Heart right ventricle (tissue), 16 donors: ENCODE data around the gene HPGDS. TPM values are rescaled to one million over a fixed set of nuclear protein-coding genes. Genes with fewer than 3 reads are reported as not detected.
"Not testable (repeated sequence)": the region's sequence is repeated elsewhere in the genome, so short reads cannot be mapped to it uniquely, and the experiment has no call there.

Experiments used
- ATAC-seq, 8 donors: fragments of 200-7000 bp; cut with Tn5 transposase; one replicate each; pipeline ENCODE4 v1.9.1; 2020; ENCODE audit warnings: mild to moderate bottlenecking in 8 of 8, moderate library complexity in 8 of 8, moderate number of reproducible peaks in 1 of 8
- DNase-seq, 2 donors: peaks; one replicate each; pipeline ENCODE4 v3.0.0-alpha.2; 2020
- H3K27ac ChIP-seq, 10 donors: fragments of 200-600 bp; sonication (generic) in 2 of 10; one replicate each; pipeline versions ENCODE4 v1.5.0 to v1.8.0; 2020 to 2022; ENCODE audit warnings: mild to moderate bottlenecking in 3 of 10
- H3K27me3 ChIP-seq, 7 donors: fragments of 200-600 bp; one replicate each; pipeline ENCODE4 v1.8.0; 2021 to 2022; ENCODE audit warnings: mild to moderate bottlenecking in 2 of 7
- H3K36me3 ChIP-seq, 9 donors: fragments of 200-600 bp; sonication (generic) in 1 of 9; one replicate each; pipeline versions ENCODE4 v1.5.0 to v1.8.0; 2020 to 2022; ENCODE audit warnings: mild to moderate bottlenecking in 2 of 9
- H3K4me1 ChIP-seq, 9 donors: fragments of 200-600 bp; sonication (generic) in 1 of 9; one replicate each; pipeline versions ENCODE4 v1.5.0 to v1.8.0; 2020 to 2022; ENCODE audit warnings: mild to moderate bottlenecking in 4 of 9
- H3K4me3 ChIP-seq, 10 donors: fragments of 200-600 bp; sonication (generic) in 2 of 10; one replicate each; pipeline versions ENCODE4 v1.5.0 to v1.8.0; 2020 to 2022; ENCODE audit warnings: mild to moderate bottlenecking in 7 of 10, moderate library complexity in 2 of 10
- H3K9me3 ChIP-seq, 11 donors: fragments of 200-600 bp in 10 of 11; sonication (generic) in 2 of 11; one replicate each; pipeline versions ENCODE4 v1.5.0 to v1.8.0; 2013 to 2022; ENCODE audit warnings: mild to moderate bottlenecking in 2 of 11, control low read depth in 1 of 11, moderate library complexity in 1 of 11
- WGBS, 2 donors: extraction: QIAGEN DNeasy Blood & Tissue Kit; methylation state at CpG; one replicate each; pipeline ENCODE4 v1.1.7; 2013; ENCODE audit warnings: inconsistent platforms in 1 of 2; 5-methylcytosine and 5-hydroxymethylcytosine counted together
- intact Hi-C, 10 donors: fragments of 100-400 bp; cut with DNase I; formaldehyde crosslinking; loops; one replicate each; pipeline versions ENCODE4 v1.11.1 to v1.14.2; 2022
- long read RNA-seq, 3 donors: library from polyadenylated mRNA; unstranded; transcript quantifications; one replicate each; pipeline ENCODE4 v2.0.0, GENCODE V29; 2020 to 2021
- polyA plus RNA-seq, 2 donors: library from polyadenylated mRNA; stranded (reverse); fragments of 200-250 nt; gene quantifications; one replicate each; pipeline ENCODE4 v1.2.3, GENCODE V29; 2013
- total RNA-seq, 10 donors: library from RNA; stranded (reverse); fragmentation: NEBNext Ultra II Directional in 3 of 10; extraction: Animal tissue kit (Norgen Biotek cat#: 25700) in 3 of 10; gene quantifications; one replicate each; pipeline versions ENCODE4 v1.2.1 to v1.2.4, GENCODE V29; 2021 to 2023
- TF ChIP-seq, protein P1 (sequence below), 9 donors: fragments of 200-600 bp; sonication (generic) in 2 of 9; IDR thresholded peaks; one replicate each; pipeline versions ENCODE4 v1.5.0 to v1.8.0; 2021 to 2022; ENCODE audit warnings: antibody characterized with exemption in 9 of 9, mild to moderate bottlenecking in 5 of 9, moderate library complexity in 1 of 9
- donor health status: Arrhythmogenic right ventricular cardiomyopathy.
- donor health status: ischemic (EF 13 %, LVEDD 7.1; RV severe dilation, severe dysfunction).
- donor health status: healthy with polysubstance abuse.
- donor health status: DM: no; HTN: yes; CAD: no.
- donor health status: DM: no; HTN: no; CAD: no.
- donor health status: ischemic (EF 25% LVEDD 6.9; RV normal size, moderate dysfunction).
- donor health status: ischemic (EF 25% LVEDD 5.7; RV mildly dilated, moderate dysfunction).
- donor health status: healthy.
- donor health status: DM: yes; HTN: yes; CAD: no.
- donor health status: Ischemic cardiomyopathy.
- donor health status: ischemic (EF 35%, LVEDD 5.7; RV mildly dilated, moderate dysfunction).
- donor health status: nonischemic (EF 11% LVEDD 7.7; RV severe dilation, severe dysfunction).
- donor health status: DM: yes; HTN: yes; CAD: no.
- donor health status: PGD.
- donor health status: ischemic (EF 29% LVEDD 5.4; RV normal size, mild dysfunction).
- donor health status: nonischemic (EF 23%, LVEDD 6.1; RV moderate dilation, normal function).

HPGDS gene
- 1 to 10 TPM in 7 of 10 donors, under 1 TPM in 3; 0.45 to 3.0 (median 1.1) TPM for total RNA-seq
- under 1 TPM; 0.13 to 0.73 TPM for polyA plus RNA-seq
- long read RNA-seq, donor 1, partial matches to known transcripts, result 0 of 1 reads
- long read RNA-seq, donor 1, other reads (novel, unspliced or antisense), result 1 of 1 reads
- long read RNA-seq, donor 2, result 0 reads
- long read RNA-seq, donor 3, result 0 reads

DNA sequence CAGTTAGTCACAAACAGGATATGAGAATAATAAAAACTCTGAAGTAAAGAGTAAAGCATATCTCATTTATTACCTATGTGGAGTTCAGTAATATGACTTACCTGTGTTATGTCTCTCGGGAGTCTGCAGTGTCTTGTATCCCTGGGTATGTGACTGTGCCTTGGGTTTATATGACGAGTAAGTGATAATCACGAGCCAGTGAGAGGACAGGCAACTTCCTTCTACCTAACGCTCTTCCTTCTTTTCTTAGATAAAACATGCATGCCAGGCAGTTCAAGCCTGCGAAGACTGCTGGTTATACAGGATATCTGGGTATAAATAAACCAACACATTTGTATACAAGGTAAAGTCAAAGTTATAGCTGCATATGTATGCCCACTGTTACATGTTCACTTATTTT lies at the start of gene HPGDS:
Gene HPGDS (minus strand): TSS at position 143 of the 400 bp plus-strand sequence. CDS start 8,207 bp downstream, outside the sequence.
- H3K36me3 ChIP-seq, result no peaks in the 10 kb centered on the region
- DNase-seq, result no peak
- TF ChIP-seq, protein P1, sequence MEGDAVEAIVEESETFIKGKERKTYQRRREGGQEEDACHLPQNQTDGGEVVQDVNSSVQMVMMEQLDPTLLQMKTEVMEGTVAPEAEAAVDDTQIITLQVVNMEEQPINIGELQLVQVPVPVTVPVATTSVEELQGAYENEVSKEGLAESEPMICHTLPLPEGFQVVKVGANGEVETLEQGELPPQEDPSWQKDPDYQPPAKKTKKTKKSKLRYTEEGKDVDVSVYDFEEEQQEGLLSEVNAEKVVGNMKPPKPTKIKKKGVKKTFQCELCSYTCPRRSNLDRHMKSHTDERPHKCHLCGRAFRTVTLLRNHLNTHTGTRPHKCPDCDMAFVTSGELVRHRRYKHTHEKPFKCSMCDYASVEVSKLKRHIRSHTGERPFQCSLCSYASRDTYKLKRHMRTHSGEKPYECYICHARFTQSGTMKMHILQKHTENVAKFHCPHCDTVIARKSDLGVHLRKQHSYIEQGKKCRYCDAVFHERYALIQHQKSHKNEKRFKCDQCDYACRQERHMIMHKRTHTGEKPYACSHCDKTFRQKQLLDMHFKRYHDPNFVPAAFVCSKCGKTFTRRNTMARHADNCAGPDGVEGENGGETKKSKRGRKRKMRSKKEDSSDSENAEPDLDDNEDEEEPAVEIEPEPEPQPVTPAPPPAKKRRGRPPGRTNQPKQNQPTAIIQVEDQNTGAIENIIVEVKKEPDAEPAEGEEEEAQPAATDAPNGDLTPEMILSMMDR (IDR thresholded peaks at IDR 0.05), result no peak
- no peak within 1 kb of the TSS for H3K27ac ChIP-seq
- peak in 4 of 8 donors; percentile 32 to 61 (median 35) for ATAC-seq
- WGBS, 2 donors, result 78 to 82% methylated on average over 5 of the region's 5 CpGs
- H3K4me3 ChIP-seq, result peak within 1 kb of the TSS in 2 of 10 donors; percentile 4 to 5
- H3K9me3 ChIP-seq, result no peaks in the 10 kb centered on the region
- peaks cover 0 to 14% (median 0%) of the 10 kb centered on the region in 9 donors for H3K4me1 ChIP-seq
- no peaks in the 10 kb centered on the region for H3K27me3 ChIP-seq
- intact Hi-C loops, result no loop called here

DNA sequence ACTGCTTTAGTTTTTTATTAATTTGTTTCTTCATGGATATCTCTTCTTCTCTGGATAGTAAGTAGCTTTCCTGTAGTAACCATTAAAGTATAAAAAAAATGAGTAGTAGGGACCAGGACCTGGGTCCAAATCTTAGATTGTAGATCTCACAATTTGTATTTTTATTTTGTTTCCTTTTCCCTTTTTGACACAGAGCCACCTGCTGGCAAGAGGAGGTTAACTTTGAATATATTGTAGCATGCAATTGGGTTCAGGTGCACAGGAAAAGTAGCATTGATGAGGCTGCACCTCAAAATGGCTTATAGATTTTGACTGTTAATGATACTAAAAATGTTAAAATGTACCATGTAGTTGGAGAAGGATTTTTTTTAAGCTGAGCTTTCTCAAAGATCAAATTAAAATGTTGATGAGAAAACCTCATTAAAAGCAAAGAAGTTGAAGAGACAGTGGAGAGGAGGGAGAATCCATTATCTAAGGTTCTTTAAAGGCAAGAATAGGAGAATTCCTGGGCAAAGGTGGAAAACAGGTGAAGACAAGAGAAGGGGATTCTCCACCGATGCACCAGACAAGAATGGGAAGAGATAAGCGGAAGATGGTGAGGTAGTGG lies 48.3 kb upstream of the HPGDS start:
- 81% methylated on average over 2 of the region's 2 CpGs for WGBS, 2 donors
- intact Hi-C loops, result loop anchor here in 3 of 10 donors (5.0 to 10.0 kb wide), 3 partner anchors 59 to 86 kb away; no protein-coding TSS in a partner anchor
- TF ChIP-seq, protein P1 (IDR thresholded peaks at IDR 0.05), result peak in 7 of 9 donors; percentile 43 to 63 (median 55)

DNA sequence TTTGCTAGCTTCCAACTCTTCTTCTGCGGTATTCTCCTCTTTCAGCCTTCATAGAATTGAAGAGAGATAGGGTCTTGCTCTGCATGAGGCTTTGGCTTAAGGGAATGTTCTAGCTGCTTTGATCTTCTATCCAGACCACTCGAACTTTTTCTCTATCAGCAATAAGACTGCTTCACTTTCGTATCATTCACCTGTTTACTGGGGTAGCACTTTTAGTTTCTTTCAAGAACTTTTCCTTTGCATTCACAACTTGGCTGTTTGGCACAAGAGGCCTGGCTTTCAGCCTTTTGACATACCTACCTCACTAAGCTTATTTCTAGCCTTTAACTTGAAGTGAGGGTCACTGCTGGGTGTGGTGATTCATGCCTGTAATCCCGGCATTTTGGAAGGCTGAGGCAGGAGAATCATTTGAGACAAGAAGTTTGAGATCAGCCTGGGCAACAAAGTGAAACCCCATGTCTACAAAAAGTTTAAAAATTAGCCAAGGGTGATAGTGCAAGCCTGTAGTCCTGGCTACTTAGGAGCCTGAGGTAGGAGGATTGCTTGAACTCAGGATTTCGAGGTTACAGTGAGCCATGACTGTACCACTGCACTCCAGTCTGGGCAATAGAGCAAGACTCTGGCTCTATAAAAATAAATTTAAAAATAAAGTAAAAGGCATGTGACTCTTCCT lies 47.1 kb upstream of the HPGDS start:
- Histone ChIP-seq H3K27ac (no peak overlapping the region), H3K9me3 (no peaks in the 10 kb centered on the region), H3K27me3 (no peaks in the 10 kb centered on the region), H3K36me3 (no peaks in the 10 kb centered on the region), H3K4me1 (no peaks in the 10 kb centered on the region), H3K4me3 (no peak overlapping the region)
- DNase-seq, result no peak
- WGBS, 2 donors, result 92 to 94% methylated on average over 5 of the region's 5 CpGs
- TF ChIP-seq, protein P1 (IDR thresholded peaks at IDR 0.05), result no peak
- no peak for ATAC-seq
- intact Hi-C loops, result loop anchor here in 4 of 10 donors (5.0 to 10.0 kb wide), 4 partner anchors 55 to 85 kb away; no protein-coding TSS in a partner anchor

More for the DNA sequence above, 48.3 kb upstream of the HPGDS start:
- no peak for DNase-seq
- H3K27me3 ChIP-seq, result no peaks in the 10 kb centered on the region
- no peaks in the 10 kb centered on the region for H3K36me3 ChIP-seq
- no peaks in the 10 kb centered on the region for H3K4me1 ChIP-seq
- ATAC-seq, result no peak
- H3K9me3 ChIP-seq, result no peaks in the 10 kb centered on the region
- H3K27ac ChIP-seq, result no peak overlapping the region
- H3K4me3 ChIP-seq, result no peak overlapping the region

DNA sequence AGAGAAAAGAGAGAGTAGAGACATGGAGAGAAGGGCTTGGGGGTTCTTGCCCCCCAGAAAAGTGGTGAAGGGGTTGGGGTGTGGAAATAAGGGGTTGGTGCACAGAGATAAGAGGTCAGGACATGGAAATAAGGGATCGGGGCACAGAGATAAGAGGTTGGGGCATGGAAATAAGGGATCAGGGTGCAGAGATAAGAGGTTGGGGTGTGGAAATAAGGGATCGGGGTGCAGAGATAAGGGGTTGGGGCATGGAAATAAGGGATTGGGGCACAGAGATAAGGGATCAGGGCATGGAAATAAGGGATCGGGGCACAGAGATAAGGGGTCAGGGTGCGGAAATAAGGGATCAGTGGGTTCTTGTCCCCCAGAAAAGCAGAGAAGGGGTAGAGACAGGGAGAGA lies 45.3 kb upstream of the HPGDS start:
- H3K27me3 ChIP-seq, ATAC-seq, H3K4me1 ChIP-seq, H3K27ac ChIP-seq, H3K36me3 ChIP-seq, DNase-seq, H3K4me3 ChIP-seq, H3K9me3 ChIP-seq: not testable (repeated sequence)
- intact Hi-C loops, result loop anchor here in 1 of 10 donors (10.0 kb wide), 1 partner anchor 53 kb away; no protein-coding TSS in a partner anchor
- 61 to 73% methylated on average over 4 of the region's 4 CpGs for WGBS, 2 donors

DNA sequence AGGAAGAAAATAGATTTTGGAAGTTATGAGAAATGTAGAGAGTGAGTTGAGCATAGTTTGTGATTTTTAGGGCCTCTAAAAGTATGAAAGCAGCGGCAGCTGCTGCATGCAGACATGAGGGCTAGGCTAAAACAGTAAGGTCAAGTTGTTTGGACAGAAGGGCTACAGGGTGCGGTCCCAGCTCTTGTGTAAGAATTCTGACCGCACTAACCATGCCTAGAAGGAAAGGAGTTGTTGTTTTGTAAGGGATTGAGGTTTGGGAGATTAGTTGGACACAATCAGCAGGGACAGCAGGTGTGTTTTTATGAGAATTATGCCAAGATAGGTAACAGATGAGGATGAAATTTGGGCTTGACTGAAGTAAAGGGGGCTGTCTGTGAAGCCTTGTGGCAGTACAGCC lies 42.8 kb upstream of the HPGDS start:
- H3K9me3 ChIP-seq, DNase-seq, ATAC-seq, H3K36me3 ChIP-seq, H3K4me3 ChIP-seq, H3K27ac ChIP-seq, H3K4me1 ChIP-seq, H3K27me3 ChIP-seq: not testable (repeated sequence)
- intact Hi-C loops, result loop anchor here in 1 of 10 donors (10.0 kb wide), 1 partner anchor 51 kb away; no protein-coding TSS in a partner anchor
- WGBS, 2 donors, result 71 to 95% methylated on average over 3 of the region's 3 CpGs

DNA sequence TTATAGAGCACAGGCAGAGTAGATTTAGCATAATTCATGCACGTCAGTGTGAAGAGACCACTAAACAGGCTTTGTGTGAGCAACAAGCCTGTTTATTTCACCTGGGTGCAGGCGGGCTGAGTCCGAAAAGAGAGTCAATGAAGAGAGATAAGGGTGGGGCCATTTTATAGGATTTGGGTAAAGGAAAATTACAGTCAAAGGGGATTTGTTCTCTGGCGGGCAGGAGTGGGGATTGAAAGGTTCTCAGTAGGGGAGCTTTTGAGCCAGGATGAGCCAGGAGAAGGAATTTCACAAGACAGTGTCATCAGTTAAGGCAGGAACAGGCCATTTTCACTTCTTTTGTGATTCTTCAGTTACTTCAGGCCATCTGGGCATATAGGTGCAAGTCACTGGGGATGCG lies 40.3 kb upstream of the HPGDS start:
- not testable (repeated sequence) for H3K9me3 ChIP-seq, H3K4me1 ChIP-seq, H3K4me3 ChIP-seq, H3K27me3 ChIP-seq, DNase-seq, ATAC-seq, H3K36me3 ChIP-seq, H3K27ac ChIP-seq
- intact Hi-C loops, result loop anchor here in 1 of 10 donors (10.0 kb wide), 1 partner anchor 48 kb away; no protein-coding TSS in a partner anchor
- 74 to 88% methylated on average over 5 of the region's 5 CpGs for WGBS, 2 donors
